Gastroesophageal sphincter (tissue), 2 donors: Measurements from ENCODE around the gene SIPA1L2.

ENCODE experiments used
- EP300 ChIP-seq: sonication (generic); formaldehyde crosslinking; IDR thresholded peaks from one replicate; pipeline ENCODE4 v1.6.1; 2017; ENCODE audit warnings: antibody characterized with exemption, mild to moderate bottlenecking
- POLR2AphosphoS5 ChIP-seq: sonication (generic); formaldehyde crosslinking; IDR thresholded peaks from one replicate; pipeline ENCODE4 v1.6.1; 2017; ENCODE audit warnings: antibody characterized with exemption

DNA sequence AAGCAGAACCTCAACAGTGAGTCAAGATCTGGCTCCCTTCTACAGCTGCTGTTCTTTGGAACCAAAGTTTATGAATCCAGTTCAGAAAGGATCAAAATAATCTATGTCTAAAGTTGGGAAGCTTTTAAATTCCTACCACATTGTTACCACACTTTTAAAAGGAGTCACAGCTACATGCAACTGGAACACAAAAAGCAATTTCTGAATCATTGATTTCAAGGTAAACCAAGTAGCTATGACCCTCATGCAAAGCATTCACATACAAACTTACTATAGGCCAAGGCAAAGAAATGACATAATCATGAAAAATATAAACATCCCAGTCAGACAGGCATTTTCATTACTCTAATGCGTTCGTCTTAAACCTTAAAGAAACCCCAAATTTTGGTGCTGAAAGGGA lies 3.5 kb downstream of the SIPA1L2 start:
- TF ChIP-seq EP300 (no peak), POLR2AphosphoS5 (no peak)
